GM18498 (cell line): Measurements from ENCODE around the gene GDPD4.
"Not testable (repeated sequence)": the region's sequence is repeated elsewhere in the genome, so short reads cannot be mapped to it uniquely, and the experiment has no call there.

Experiments
- ATAC-seq: cut with Tn5 transposase; IDR thresholded peaks from one replicate; pipeline ENCODE4 v1.9.1; 2021; ENCODE audit warnings: mild to moderate bottlenecking, moderate library complexity; ENCODE audit not compliant: unreplicated experiment

Gene GDPD4

DNA sequence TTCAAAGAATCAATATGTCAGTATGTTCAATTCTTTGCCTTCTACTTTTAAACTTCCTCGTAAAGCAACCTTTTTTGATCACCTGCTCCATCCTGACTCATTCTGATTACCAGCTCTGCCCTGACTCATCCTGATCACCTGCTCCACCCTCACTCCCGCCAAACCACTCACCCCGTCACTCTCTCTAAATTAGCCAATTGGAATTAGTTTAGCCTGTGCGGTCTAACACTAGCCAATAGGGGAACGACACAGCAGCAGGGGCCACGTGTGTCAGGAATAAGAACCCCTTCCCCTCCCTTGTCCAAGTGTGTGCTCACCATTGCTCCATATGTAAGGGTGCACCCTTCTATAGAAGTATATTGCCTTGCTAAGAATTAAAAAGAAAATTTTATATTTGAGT is 1.5 kb downstream of the GDPD4 start:
- ATAC-seq, result not testable (repeated sequence)

DNA sequence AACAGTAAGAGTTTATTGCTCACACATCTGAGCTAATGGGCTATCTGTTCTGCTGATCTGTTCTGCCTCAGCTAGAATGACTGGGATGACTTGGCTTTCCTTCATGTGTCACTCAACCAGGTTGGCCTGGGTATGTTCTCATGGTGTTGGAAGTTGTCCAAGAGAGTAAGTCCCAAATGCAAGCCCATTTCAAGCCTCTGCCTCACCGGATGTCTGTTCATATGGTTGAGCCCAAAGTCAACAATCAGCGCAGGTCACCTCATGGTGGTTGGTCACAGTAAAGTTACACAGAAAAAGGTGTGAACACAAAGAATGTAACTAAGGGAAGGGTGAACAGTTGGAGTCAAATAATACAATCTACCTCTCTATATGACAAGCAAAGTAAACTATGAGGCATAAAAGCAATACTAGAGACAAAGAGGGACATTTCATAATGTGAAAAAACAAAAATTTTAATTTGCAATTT is 1.9 kb downstream of the GDPD4 start:
- no peak for ATAC-seq

DNA sequence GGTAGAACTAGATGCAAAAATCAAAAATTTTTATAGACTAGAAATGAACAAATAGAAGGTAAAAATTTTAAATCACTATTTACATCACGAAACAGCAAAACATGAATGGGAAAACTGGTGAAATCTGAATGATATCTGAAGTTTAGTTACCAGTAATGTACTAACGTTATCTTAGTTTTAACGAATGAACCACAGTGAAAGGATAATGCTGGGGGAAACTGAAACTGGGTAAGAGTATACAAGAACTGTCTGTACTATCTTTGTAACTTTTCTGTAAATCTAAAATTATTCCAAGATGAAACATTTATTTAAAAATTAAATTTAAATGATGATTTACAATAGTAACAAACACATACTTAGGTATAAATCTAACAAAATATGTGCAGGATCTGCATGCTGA is 7.4 kb downstream of the GDPD4 start:
- ATAC-seq, result no peak

DNA sequence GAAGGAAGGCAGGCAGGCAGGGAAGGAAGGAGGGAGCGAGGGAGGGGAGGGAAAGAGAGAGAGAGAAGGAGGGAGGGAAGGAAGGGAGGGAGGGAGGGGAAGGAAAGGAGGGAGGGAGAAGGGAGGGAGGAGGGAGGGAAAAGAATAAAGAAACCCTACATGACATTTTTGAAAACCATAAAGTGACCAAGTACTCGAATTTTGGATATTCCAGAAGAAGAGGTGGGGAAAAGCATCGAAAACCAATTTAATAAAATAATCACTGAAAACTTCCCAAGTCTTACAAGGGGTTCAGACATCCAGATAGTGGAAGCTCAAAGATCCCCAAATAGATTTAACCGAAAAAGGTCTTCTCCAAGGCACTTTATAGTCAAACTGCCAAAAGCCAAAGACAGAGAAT is 11.7 kb downstream of the GDPD4 start:
- no peak for ATAC-seq

DNA sequence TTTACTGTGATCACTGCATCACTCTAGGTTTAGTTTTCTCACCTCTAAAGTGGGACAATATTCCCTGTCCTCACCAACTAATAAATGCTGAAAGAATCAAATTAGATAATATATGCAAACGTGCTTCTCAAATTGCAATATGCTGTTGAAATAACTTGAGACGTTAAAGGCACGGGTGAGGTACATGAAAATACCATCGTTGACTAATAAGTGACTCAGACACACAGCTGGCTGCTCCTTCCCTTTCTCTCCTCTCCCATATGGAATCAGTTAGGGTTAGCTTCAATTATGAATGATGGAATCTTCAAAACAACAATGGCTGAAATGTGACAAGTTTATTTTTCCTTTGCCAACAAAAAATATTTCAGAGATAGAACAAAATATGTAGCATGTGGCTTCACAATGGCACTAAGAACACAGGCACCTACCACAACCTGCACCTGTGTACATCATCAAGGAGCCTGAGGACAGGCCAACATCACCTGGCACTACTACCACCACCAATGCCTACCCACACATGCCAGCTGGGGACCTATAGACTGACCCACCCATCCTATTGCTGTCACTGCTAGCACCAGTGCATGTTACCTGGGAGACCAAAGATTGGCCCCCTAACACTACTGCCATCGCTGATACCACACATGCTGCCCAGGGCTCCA is 13.7 kb downstream of the GDPD4 start:
- no peak for ATAC-seq

DNA sequence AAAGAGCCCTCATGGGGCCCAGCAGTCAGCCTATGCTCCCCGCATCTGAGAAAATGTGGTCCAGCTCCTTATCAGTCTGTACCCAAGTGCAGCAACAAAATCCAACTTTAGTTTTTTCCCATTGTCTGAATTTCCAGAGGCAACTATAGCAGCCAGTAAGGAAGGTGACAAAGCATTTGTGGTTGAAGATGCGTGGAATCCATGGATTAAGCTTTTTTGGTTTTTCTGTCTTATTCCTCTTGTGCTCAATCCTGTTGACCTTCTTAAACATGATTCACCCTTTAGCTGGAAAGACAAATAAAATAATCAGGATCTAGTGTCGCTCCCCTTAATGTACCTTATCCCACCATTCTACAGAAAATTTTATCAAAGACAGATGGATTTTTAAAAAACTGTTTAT is 14.3 kb downstream of the GDPD4 start:
- ATAC-seq, result no peak

DNA sequence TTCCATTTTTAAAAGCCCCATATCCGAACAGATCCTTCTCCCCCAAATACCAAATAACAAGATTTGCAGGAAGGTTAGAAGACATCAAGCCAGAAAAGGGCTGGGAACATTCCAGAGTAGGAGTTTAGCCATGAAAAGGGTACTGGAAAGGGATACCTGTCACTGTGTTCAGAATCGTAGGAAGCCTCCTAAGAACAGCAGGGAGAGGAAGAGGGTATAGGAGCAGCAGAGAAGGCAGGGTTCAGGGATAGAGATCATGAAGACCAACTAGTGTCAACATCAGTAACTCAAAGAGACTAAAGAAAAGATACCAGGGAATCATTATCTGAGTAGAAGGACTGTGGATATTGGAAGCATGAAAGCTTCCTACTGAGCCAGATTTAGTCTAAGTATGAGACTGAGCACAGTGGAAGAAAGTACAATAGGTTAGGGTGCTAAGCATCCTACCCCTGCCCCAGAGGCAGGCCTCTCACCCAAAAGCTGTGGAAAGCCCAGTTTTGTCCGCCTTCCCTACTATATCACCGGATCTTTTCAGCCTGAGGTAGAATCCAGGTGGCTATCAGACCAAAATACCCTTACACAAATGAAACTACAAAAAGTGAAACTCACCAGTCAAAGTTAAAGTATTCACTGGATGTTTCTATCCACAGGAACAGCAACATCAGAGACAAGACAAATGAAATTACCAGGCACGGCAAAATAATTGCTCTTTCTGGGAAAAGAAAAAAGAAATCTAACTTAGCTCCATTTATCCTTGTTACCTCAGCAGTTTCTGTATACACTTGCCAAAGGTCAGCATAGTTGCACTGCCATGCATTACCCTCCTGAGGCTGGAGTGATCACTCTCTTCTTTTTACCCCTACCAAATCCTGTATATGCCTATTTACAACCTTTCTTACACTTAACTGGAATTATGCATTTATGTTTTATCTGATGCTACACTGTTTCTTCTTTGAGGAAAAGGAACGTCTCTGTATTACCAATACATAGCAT is 16.7 kb downstream of the GDPD4 start:
- ATAC-seq, result no peak

DNA sequence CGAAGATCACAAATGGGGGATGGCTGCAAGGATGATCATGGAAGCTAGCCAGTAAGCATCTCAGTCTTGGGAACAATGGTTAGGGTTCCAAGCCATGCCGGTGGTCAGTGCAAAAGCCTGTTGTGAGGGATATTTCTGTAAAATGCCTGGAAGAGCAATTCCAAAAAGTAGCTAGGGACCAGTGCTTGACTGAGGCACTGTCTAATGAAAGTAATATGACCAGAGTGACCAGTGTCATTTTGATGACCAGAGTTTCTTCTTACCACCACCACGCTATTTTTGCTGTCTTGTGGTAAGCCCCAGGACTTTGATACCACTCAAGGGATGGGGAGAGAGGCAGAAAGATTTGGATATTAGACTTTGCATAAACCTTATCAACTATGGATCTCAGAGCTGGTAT is 18.4 kb downstream of the GDPD4 start:
- no peak for ATAC-seq

DNA sequence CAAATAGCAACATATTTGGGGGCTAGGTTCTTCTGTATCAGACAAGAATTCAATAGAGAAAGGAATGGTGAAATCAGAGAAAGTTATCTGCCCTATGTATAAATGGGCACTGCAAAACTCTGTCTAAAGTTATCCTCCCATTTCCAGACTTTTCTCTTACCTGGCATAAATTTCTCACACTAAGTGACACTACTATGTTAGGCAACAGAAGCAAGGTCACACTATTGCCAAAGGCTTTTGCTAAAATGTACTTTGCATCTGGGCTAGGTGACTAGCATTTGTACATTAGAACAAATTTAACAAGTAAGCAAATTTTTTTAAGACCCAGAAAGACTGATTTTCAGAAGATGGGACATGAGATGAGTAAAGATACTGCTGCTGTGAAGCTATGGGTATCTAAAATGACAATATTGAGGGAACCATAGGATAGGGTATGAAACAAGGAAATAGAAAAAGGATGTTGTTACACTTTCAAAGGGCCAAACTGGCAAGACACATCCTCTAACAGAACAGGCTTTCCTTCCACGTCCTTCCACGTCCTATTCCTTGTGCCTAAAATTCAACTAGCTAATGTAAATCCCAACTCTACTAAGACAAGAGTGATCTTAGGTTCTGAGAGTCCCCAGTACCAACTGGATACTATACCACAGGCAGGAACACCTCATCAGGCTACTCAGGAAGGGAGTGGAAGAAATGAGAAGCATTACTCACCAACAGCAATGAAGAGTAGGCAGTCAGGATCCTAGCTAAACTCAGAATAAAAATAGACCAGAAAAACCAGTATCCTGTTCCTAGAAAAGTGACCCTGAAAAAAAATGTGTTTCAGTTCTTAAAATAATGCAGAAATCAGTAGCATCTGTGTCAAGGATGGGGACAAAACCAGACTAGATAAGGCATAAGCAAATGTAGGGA is 22.6 kb downstream of the GDPD4 start:
- no peak for ATAC-seq

DNA sequence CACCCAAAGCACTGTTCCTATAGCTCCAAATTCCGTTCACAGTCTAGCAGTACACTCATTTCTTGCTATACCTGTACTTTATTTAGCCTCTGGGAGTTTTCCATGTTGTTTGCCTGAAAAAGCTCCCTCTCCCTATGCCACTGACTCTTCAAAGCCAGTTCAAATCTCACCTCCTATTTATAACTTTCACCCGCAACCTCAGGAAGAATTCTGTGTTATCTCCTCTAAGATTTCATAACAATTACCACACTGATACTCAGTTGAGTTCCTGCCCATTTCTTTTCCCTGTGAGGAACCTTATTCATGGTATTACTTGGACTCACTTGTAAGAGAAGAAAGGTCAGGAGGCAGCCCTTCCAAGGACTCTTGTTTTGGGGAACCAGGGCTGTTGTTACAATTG is 25.2 kb downstream of the GDPD4 start:
- ATAC-seq, result no peak

DNA sequence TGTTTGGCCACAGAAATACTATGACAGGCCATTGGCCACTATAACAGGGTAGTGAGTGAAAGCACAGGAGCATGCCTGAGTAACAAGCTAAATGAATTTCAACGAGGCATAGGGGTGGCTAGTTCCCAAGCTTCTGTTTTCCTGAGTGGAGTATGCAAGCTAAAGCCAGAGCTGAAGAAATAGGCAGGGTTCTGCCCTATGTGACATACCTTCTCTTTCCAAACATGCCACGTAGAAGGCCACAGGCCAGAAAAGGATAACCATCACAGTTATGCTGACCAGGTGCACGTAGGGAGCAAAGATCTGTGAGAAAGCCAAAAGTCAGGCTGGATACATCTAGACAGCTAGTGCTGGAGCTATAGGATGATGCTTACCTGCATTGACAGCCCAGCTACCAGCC is 30.6 kb downstream of the GDPD4 start:
- no peak for ATAC-seq

DNA sequence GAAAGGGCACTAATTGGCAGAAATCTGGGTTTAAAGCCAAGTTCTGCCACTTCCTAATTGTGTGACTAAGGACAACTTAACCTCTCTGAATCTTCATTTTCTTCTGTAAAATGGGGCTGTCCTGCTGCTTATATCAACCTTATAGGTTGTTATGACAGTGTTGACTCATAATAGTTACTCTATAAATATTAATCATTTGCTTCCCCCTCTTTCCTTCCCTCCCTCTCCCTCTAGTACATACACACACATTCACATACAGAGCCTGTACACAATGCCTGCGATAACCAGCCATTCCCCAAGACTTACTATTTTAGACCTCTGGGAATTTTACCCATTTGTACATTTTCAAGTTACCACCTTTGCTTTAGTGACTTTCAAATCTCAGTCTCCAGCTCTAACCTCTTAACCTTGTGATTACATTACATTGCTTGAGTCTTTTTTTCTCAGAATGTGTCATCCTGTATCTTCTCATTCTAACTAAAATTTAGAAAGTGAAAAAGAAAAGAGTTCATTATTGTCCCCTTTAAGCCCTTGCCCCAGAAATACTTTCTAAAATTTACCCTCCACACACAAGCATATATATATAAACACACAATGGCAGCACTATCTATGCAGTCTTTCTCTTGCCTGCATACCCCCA is 31.9 kb downstream of the GDPD4 start:
- no peak for ATAC-seq

DNA sequence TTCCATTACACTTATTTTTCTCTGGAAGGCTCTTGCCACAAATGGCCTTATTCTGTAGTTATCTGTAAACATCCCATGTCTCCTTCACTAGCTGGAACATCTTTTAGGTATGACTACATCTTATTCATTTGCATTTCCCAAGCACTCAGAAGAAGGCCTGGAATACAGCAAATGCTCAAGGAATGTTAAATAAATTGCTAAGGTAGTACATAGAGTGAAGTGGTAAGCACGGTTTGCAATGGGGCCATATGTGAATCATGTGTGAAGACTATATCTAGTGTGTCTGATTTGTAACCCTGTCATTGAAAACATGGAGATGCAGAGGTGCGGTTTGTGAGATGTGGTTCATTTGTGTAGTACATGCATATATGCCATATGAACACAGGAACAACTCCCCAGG is 33.5 kb downstream of the GDPD4 start:
- ATAC-seq, result no peak

DNA sequence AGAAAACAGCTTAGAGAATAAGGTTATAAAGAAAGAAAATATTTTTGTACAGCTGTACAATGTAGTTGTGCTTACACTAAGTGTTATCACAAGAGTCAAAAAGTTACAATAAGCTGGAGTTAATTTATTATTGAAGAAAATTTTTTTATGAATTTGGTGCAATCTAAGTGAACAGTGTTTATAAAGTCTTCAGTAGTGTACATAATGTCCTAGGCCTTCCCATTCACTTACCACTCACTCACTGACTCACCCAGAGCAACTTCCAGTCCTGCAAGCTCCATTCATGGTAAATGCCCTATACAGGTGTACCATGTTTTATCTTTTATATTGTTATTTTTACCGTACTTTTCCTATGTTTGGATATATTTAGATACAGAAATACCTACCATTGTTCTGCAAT is 34.7 kb downstream of the GDPD4 start:
- ATAC-seq, result no peak

DNA sequence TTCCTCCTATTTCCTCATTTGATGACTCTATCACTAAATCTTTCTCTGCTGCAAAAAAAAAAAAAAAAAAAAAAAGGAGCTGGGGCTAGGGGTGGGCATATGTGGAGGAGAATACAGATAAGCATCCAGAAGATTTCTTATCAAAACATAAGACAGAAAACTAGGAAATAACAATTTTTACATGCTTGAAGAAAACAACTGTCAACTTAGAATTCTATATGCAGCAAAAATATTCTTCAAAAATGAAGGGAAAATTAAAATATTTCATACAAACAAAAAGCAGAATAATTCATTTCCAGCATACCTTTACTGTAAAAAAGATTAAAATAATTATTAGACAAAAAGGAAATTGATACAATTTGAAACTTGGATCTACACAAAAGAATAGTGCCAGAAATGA is 38.7 kb downstream of the GDPD4 start:
- ATAC-seq, result no peak

DNA sequence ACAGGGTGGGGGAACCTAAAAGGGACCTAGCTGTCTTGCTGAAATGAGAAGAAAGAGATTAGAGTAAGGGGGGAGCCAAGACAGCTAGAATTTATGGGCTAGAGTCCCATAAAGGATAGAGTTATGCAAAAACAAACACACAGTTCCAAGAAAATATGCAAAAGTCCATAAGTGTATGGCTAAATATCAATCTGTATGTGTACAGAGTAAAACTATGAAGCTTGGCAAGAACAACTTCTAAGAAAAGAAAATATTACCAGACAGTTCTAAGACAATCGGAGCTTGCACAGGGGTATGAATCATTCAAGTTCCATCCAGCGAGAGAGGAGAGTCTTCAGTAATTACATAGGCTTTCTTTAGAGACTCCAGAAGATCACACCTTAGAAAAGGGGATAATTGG is 41.8 kb downstream of the GDPD4 start:
- ATAC-seq, result no peak

DNA sequence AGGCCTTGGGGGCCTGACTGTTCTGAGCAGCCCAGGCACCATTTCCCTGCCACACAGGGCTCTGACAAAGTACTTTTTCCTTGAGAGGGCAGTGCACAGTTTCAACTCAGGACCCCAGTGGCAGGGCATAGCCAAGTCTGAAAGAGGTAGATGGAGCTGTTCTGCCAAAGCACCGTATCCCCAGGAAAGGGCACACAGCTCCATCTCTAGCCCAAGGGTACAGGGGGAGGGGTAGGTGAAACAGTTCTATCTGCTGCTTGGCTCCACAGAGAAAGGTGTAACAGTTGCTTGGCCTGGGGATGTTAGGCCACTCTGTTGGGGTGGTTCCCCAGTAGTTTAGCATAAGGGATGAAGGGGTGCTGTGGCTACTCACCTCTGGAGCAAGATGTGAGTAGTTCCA is 47.8 kb downstream of the GDPD4 start:
- ATAC-seq, result no peak

DNA sequence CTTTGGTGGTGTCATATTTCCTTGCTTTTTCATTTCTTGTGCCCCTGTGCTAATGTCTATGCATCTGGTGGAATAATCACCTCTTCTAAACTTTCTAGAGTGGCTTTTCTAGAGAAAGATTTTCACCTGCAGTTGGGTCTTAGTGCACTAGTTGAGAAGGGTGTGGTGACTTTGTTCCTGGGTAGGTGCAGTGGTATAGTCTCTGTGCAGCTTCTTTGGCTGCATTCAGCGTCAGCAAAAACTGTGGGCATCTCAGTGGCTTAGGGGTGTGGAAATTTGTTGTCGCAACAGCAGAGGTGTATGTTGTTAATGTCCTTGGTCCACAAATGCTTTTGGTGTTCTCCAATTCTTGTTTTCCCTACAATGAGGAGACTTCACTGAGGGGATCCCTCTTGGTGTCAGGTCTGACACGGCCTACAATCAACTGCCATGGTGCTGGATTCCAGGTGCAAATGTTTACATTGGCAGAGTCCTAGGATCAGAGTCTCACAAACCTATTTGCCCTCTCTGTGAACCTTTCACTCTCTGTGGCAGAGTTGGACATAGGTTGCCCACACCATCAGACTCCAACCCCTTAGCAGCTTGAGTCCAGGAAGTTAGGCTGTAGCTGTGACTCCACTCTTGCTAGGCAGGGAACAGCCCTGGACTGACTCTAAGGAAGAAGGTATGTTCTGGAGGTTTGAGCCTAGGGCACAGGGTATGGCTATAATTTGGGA is 48.8 kb downstream of the GDPD4 start:
- ATAC-seq, result no peak

DNA sequence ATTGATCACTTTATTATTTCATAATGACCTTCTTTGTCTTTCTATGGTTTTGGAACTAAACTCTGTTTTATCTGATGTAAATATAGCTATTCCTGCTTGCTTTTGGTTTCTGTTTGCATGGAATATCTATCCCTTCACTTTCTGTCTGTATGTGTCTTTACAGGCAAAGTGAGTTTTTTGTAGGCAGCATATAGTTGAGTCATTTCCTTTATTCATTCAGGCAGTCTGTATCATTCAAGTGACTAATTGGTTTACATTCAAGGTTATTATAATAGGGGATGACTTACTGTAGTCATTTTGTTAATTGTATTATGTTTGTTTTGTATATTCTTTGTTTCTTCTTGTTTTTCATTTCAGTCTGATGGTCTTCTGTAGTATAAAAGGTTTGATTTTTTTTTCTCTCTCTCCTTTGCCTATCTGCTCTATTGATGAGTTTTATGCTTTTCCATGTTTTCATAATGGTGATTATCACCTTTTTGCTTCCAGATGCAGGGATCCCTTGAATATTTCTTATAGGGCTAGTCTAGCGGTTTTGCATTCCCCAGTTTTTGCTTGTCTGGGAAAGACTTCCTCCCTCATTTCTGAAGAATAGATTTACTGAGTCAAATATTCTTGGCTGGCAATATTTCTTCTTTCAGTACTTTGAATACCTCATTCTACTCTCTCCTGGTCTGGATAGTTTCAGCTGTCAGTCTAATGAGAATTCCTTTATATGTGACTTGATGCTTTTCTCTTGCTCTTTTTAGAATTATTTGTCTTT is 50.4 kb downstream of the GDPD4 start:
- ATAC-seq, result no peak
